IMR-90 (cell line): ENCODE results near the gene ANKRD24.

Experiments used
- BHLHE40 ChIP-seq: fragments of 150-350 bp; IDR thresholded peaks from 2 replicates; pipeline ENCODE4 v1.6.1; 2016; ENCODE audit warnings: mild to moderate bottlenecking, low read depth, low read length
- CTCF ChIP-seq: conservative IDR thresholded peaks from 2 replicates; pipeline ENCODE4 v1.5.1; 2012; ENCODE audit warnings: mild to moderate bottlenecking, low read depth, low read length, improper control_type of control experiment
- ELK1 ChIP-seq: fragments of 150-350 bp; IDR thresholded peaks from 2 replicates; pipeline ENCODE4 v1.6.1; 2016; ENCODE audit warnings: low read depth, mild to moderate bottlenecking, low read length, moderate library complexity, borderline replicate concordance
- FOS ChIP-seq: fragments of 150-350 bp; IDR thresholded peaks from 2 replicates; pipeline ENCODE4 v1.6.1; 2016; ENCODE audit warnings: low read depth, low read length
- MAFK ChIP-seq: IDR thresholded peaks from 2 replicates; pipeline ENCODE4 v1.6.1; 2012; ENCODE audit warnings: low read depth, low read length, improper control_type of control experiment
- MAZ ChIP-seq: IDR thresholded peaks from 2 replicates; pipeline ENCODE4 v1.6.1; 2012; ENCODE audit warnings: low read depth, mild to moderate bottlenecking, low read length, improper control_type of control experiment, moderate library complexity, borderline replicate concordance
- POLR2A ChIP-seq: IDR thresholded peaks from 2 replicates; pipeline ENCODE4 v1.6.1; 2012; ENCODE audit warnings: mild to moderate bottlenecking, low read depth, low read length
- RFX5 ChIP-seq: IDR thresholded peaks from 2 replicates; pipeline ENCODE4 v1.8.0; 2012; ENCODE audit warnings: low read depth, mild to moderate bottlenecking, low read length, moderate library complexity
- SMC3 ChIP-seq: fragments of 150-350 bp; IDR thresholded peaks from 2 replicates; pipeline ENCODE4 v1.6.1; 2016; ENCODE audit warnings: low read depth, mild to moderate bottlenecking, antibody characterized with exemption, low read length, moderate library complexity

- TF ChIP-seq POLR2A (no peak), CTCF (no peak), MAZ (no peak), ELK1 (no peak), SMC3 (no peak), RFX5 (no peak), MAFK (no peak), FOS (no peak), BHLHE40 (no peak)
These were observed 5.0 kb downstream of the ANKRD24 start for GRCh38 chr19:4187313-4188122.
